Hematopoietic multipotent progenitor cell treated with erythropoietin and hydrocortisone succinate and interleukin-3 and kit ligand, for 17 days (in vitro differentiated cells): ENCODE data around the gene TAL1.

ENCODE experiments used
- DNase-seq: peaks from one replicate; pipeline ENCODE4 v3.0.0-alpha.2; 2015; ENCODE audit warnings: low spot score

TAL1 gene

GRCh38 chr1:47175227-47175934 is 56.6 kb downstream of the TAL1 start:
- DNase-seq: peak; percentile 81

- DNase-seq: no peak
These were observed 57.4 kb downstream of the TAL1 start for GRCh38 chr1:47174656-47175020.

GRCh38 chr1:47172782-47173181 is 59.2 kb downstream of the TAL1 start:
- DNase-seq: no peak
